B cell (primary cell): ENCODE data around the gene RMP24.

ENCODE experiments used
- ATAC-seq: fragments of 200-7000 bp; cut with Tn5 transposase; one replicate; pipeline ENCODE4 v1.10.0; 2021; ENCODE audit warnings: low read depth, mild to moderate bottlenecking, moderate number of reproducible peaks, moderate library complexity
- CTCF ChIA-PET: fragments of 350-600 bp; sonication (Branson Sonifier 250); formaldehyde crosslinking; loops from one replicate; lab custom pipeline; 2021; ENCODE audit warnings: antibody characterized with exemption, inconsistent platforms; lab: Charles Lee
- POLR2A ChIA-PET: fragments of 350-600 bp; sonication (Branson Sonifier 250); formaldehyde crosslinking; loops from one replicate; lab custom pipeline; 2021; ENCODE audit warnings: antibody characterized with exemption; lab: Charles Lee
- DNase-seq: peaks from one replicate; pipeline ENCODE4 v3.0.0; 2013
- H2AFZ ChIP-seq: 2 replicates; pipeline ENCODE4 v1.6.1; 2012; ENCODE audit warnings: mild to moderate bottlenecking, low read depth, low read length; ENCODE audit not compliant: insufficient read depth, poor library complexity, severe bottlenecking
- H3K27ac ChIP-seq, 2 donors: 1 replicate in 1 of 2; 2 replicates in 1 of 2; pipeline ENCODE4 v1.5.1; 2012 to 2013; ENCODE audit warnings: low read length in 2 of 2, mild to moderate bottlenecking in 2 of 2, moderate library complexity in 1 of 2
- H3K27me3 ChIP-seq, 4 experiments: fragments of 200-600 bp in 1 of 4; sonication (generic) in 1 of 4; replicated peaks in 1 of 4; 1 replicate in 2 of 4; 2 replicates in 2 of 4; pipeline versions ENCODE4 v1.6.1 to v1.7.0; 2013 to 2016; ENCODE audit warnings: low read length in 3 of 4, mild to moderate bottlenecking in 2 of 4, mixed read lengths in 1 of 4, moderate library complexity in 1 of 4; ENCODE audit not compliant: insufficient read depth in 4 of 4, control insufficient read depth in 3 of 4; ENCODE audit errors: control extremely low read depth in 1 of 4
- H3K36me3 ChIP-seq, 2 experiments: replicated peaks in 1 of 2; 1 replicate in 1 of 2; 2 replicates in 1 of 2; pipeline versions ENCODE4 v1.6.1 to v1.7.1; 2013; ENCODE audit warnings: low read length in 1 of 2; ENCODE audit not compliant: insufficient read depth in 2 of 2, control insufficient read depth in 1 of 2; ENCODE audit errors: control extremely low read depth in 1 of 2, extremely low read depth in 1 of 2
- H3K4me1 ChIP-seq, 2 donors: fragments of 200-600 bp in 1 of 2; sonication (generic) in 1 of 2; 1 replicate in 1 of 2; 2 replicates in 1 of 2; pipeline versions ENCODE4 v1.5.1 to v1.6.1; 2013 to 2017; ENCODE audit warnings: low read length in 2 of 2; ENCODE audit not compliant: control insufficient read depth in 2 of 2, insufficient read depth in 2 of 2
- H3K4me2 ChIP-seq: replicated peaks from 2 replicates; pipeline ENCODE3; 2012; ENCODE audit warnings: mild to moderate bottlenecking, low read depth, low read length; ENCODE audit not compliant: poor library complexity, severe bottlenecking
- H3K4me3 ChIP-seq, 5 experiments: fragments of 200-600 bp in 1 of 5; sonication (generic) in 1 of 5; 1 replicate in 3 of 5; 2 replicates in 2 of 5; pipeline versions ENCODE4 v1.5.1 to v1.7.0; 2011 to 2016; ENCODE audit warnings: low read length in 4 of 5, mild to moderate bottlenecking in 4 of 5, low read depth in 2 of 5, control low read depth in 1 of 5, moderate library complexity in 1 of 5; ENCODE audit not compliant: insufficient read depth in 1 of 5; ENCODE audit errors: control extremely low read depth in 1 of 5, extremely low read depth in 1 of 5
- H3K79me2 ChIP-seq: fragments of 200-600 bp; sonication (generic); one replicate; pipeline ENCODE4 v1.6.0; 2016; ENCODE audit warnings: low read length; ENCODE audit not compliant: control insufficient read depth, insufficient read depth
- H3K9ac ChIP-seq: fragments of 200-600 bp; sonication (generic); 2 replicates; pipeline ENCODE4 v1.6.1; 2017; ENCODE audit warnings: mild to moderate bottlenecking, low read length, moderate library complexity
- H3K9me3 ChIP-seq, 3 donors: one replicate each; pipeline versions ENCODE4 v1.6.1 to v1.7.1; 2013; ENCODE audit warnings: low read length in 2 of 3; ENCODE audit not compliant: control insufficient read depth in 2 of 3, insufficient read depth in 1 of 3; ENCODE audit errors: control extremely low read depth in 1 of 3
- H4K20me1 ChIP-seq: 2 replicates; pipeline ENCODE4 v1.6.0; 2012; ENCODE audit warnings: mild to moderate bottlenecking, low read length; ENCODE audit not compliant: insufficient read depth, control insufficient read depth, poor library complexity, severe bottlenecking
- H3K27ac Mint-ChIP-seq: one replicate; pipeline ENCODE4 v1.8.0; 2021; ENCODE audit warnings: mixed read lengths
- H3K27me3 Mint-ChIP-seq: one replicate; pipeline ENCODE4 v1.8.0; 2021; ENCODE audit warnings: mixed read lengths
- H3K4me1 Mint-ChIP-seq: one replicate; pipeline ENCODE4 v1.8.0; 2021; ENCODE audit warnings: mixed read lengths
- H3K4me3 Mint-ChIP-seq: one replicate; pipeline ENCODE4 v1.8.0; 2021; ENCODE audit warnings: mixed read lengths
- H3K9me3 Mint-ChIP-seq: one replicate; pipeline ENCODE4 v1.8.0; 2022; ENCODE audit warnings: mixed read lengths; ENCODE audit not compliant: insufficient read depth
- CTCF ChIP-seq: fragments of 200-600 bp; IDR thresholded peaks from one replicate; pipeline ENCODE4 v1.8.0; 2022; ENCODE audit warnings: antibody characterized with exemption, mild to moderate bottlenecking
- EZH2 ChIP-seq: IDR thresholded peaks from 2 replicates; pipeline ENCODE4 v1.6.1; 2012; ENCODE audit warnings: borderline replicate concordance, low read depth, mild to moderate bottlenecking, moderate library complexity, low read length; ENCODE audit not compliant: insufficient read depth, poor library complexity, severe bottlenecking
- WGBS: methylation state at CpG from one replicate; pipeline ENCODE4 v1.1.5; 2013; ENCODE audit warnings: missing lambda C conversion rate; ENCODE audit not compliant: insufficient coverage; 5-methylcytosine and 5-hydroxymethylcytosine counted together
- intact Hi-C: fragments of 100-400 bp; cut with micrococcal nuclease; formaldehyde crosslinking; loops from one replicate; pipeline ENCODE4 v1.10.0; 2022

Gene RMP24

GRCh38 chr18:35934891-35935290, 37.6 kb upstream of the RMP24 start:
- H3K4me2 ChIP-seq: no peak overlapping the region
- no peak overlapping the region for H3K27ac ChIP-seq
- peaks cover 0 to 9% (median under 1%) of the 10 kb centered on the region in 4 experiments for H3K27me3 ChIP-seq
- H3K9ac ChIP-seq: no peak overlapping the region
- ATAC-seq (no peak), DNase-seq (no peak)
- peaks cover 2 to 7% (median 4%) of the 10 kb centered on the region in 3 donors for H3K9me3 ChIP-seq
- ChIA-PET CTCF (no interaction called here), POLR2A (no interaction called here)
- Mint-ChIP-seq H3K27ac (no peak overlapping the region), H3K4me3 (no peak overlapping the region), H3K4me1 (no peaks in the 10 kb centered on the region), H3K9me3 (peaks cover 2% of the 10 kb centered on the region), H3K27me3 (peaks cover 5% of the 10 kb centered on the region)
- WGBS: 60% methylated on average over 1 of the region's 5 CpGs
- H3K79me2 ChIP-seq: no peaks in the 10 kb centered on the region
- H3K4me3 ChIP-seq: no peak overlapping the region
- no peaks in the 10 kb centered on the region for H3K36me3 ChIP-seq
- no peaks in the 10 kb centered on the region for H3K4me1 ChIP-seq
- H4K20me1 ChIP-seq: no peaks in the 10 kb centered on the region
- H2AFZ ChIP-seq: no peak overlapping the region
- TF ChIP-seq CTCF: no peak
- intact Hi-C loops: no loop called here

GRCh38 chr18:35935805-35936204, 36.7 kb upstream of the RMP24 start:
- no peak for DNase-seq
- ChIA-PET CTCF (interaction anchor here (0.6 kb wide), 1 partner anchor 180 kb away, joined by 3 read pairs; no protein-coding TSS in a partner anchor), POLR2A (no interaction called here)
- intact Hi-C loops: no loop called here
- Histone ChIP-seq H3K9ac (no peak overlapping the region), H3K4me2 (no peak overlapping the region), H3K27me3 (peaks cover 0 to 6% (median 0%) of the 10 kb centered on the region in 4 experiments), H3K4me3 (no peak overlapping the region), H2AFZ (no peak overlapping the region), H3K27ac (no peak overlapping the region), H3K4me1 (no peaks in the 10 kb centered on the region), H3K36me3 (no peaks in the 10 kb centered on the region), H4K20me1 (no peaks in the 10 kb centered on the region), H3K9me3 (no peaks in the 10 kb centered on the region), H3K79me2 (no peaks in the 10 kb centered on the region)
- Mint-ChIP-seq H3K4me1 (no peaks in the 10 kb centered on the region), H3K27ac (no peak overlapping the region), H3K9me3 (no peaks in the 10 kb centered on the region), H3K27me3 (peaks cover 6% of the 10 kb centered on the region), H3K4me3 (no peak overlapping the region)
- 70% methylated on average over 2 of the region's 4 CpGs for WGBS
- TF ChIP-seq CTCF (no peak), EZH2 (no peak)
- ATAC-seq: no peak
